Measurements from ENCODE around the gene PNKD. TPM values are rescaled to one million over a fixed set of nuclear protein-coding genes. Genes with fewer than 3 reads are reported as not detected.

The PNKD gene
- polyA plus RNA-seq, 1 donor from 2014 or later, result 126 TPM

DNA sequence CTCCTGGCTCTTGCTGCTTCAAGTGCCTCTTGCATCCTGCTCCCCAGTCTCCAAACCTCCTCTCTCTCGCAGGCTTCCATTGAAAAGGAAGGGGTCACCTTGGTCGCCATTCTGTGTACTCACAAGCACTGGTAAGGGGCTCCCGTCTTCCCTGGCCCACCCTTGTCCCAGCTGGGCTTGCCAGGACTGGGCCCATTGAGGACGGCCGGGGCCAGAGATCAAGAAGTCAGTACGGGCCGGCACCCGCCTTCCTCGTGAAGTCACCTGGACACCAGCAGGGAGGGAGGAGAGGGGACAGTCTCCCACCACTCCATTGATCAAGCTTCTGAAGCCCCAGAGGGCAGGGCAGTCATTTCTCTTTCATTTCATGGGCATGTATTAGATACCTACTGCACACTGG, 70.3 kb downstream of the PNKD start:
- no peaks in the 10 kb centered on the region for H3K4me1 Mint-ChIP-seq
- H3K27me3 Mint-ChIP-seq, result no peaks in the 10 kb centered on the region
- no peak overlapping the region for H3K27ac Mint-ChIP-seq
- H3K4me3 Mint-ChIP-seq, result no peak overlapping the region
- no peaks in the 10 kb centered on the region for H3K36me3 Mint-ChIP-seq
- H3K9me3 Mint-ChIP-seq, result no peaks in the 10 kb centered on the region

GRCh38 chr2:218341381-218341780, 71.1 kb downstream of the PNKD start:
- Mint-ChIP-seq H3K9me3 (no peaks in the 10 kb centered on the region), H3K27ac (no peak overlapping the region), H3K36me3 (no peaks in the 10 kb centered on the region), H3K4me1 (no peaks in the 10 kb centered on the region), H3K27me3 (no peaks in the 10 kb centered on the region), H3K4me3 (no peak overlapping the region)

- H3K4me1 Mint-ChIP-seq, result no peaks in the 10 kb centered on the region
- H3K27me3 Mint-ChIP-seq, result no peaks in the 10 kb centered on the region
- no peak overlapping the region for H3K4me3 Mint-ChIP-seq
- H3K36me3 Mint-ChIP-seq, result no peaks in the 10 kb centered on the region
- no peaks in the 10 kb centered on the region for H3K9me3 Mint-ChIP-seq
- no peak overlapping the region for H3K27ac Mint-ChIP-seq
Observed at GRCh38 chr2:218342837-218343236, 72.5 kb downstream of the PNKD start.

DNA sequence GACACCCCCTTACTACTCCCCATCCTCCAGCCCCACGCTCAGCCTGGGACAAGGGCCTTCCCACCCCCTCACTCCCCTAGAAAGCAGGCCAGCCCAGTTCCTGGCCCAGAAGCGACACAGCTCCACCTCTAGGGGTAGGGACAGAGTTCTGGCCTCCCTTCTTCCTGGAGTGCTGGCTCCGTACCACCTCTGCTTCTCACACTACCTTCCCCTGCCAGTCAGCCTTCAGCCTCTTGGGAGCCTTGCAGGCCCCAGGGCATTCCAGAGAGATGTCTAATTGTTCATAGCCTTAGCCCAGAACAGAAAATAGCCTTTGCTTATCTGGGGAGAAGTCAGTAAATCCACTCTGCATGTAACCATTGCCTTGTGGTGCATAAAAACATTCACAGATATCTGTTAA, 73.3 kb downstream of the PNKD start:
- Mint-ChIP-seq H3K27me3 (no peaks in the 10 kb centered on the region), H3K4me3 (no peak overlapping the region), H3K4me1 (peaks cover 0 to 2% (median 0%) of the 10 kb centered on the region in 3 donors), H3K9me3 (no peaks in the 10 kb centered on the region), H3K36me3 (no peaks in the 10 kb centered on the region), H3K27ac (peak overlapping the region in 1 of 3 donors; percentile 75)

- Mint-ChIP-seq H3K4me1 (peaks cover 0 to 2% (median 0%) of the 10 kb centered on the region in 3 donors), H3K36me3 (no peaks in the 10 kb centered on the region), H3K4me3 (no peak overlapping the region), H3K27me3 (no peaks in the 10 kb centered on the region), H3K27ac (peak overlapping the region in 1 of 3 donors; percentile 75), H3K9me3 (no peaks in the 10 kb centered on the region)
Observed at GRCh38 chr2:218344090-218344754, 73.9 kb downstream of the PNKD start.

DNA sequence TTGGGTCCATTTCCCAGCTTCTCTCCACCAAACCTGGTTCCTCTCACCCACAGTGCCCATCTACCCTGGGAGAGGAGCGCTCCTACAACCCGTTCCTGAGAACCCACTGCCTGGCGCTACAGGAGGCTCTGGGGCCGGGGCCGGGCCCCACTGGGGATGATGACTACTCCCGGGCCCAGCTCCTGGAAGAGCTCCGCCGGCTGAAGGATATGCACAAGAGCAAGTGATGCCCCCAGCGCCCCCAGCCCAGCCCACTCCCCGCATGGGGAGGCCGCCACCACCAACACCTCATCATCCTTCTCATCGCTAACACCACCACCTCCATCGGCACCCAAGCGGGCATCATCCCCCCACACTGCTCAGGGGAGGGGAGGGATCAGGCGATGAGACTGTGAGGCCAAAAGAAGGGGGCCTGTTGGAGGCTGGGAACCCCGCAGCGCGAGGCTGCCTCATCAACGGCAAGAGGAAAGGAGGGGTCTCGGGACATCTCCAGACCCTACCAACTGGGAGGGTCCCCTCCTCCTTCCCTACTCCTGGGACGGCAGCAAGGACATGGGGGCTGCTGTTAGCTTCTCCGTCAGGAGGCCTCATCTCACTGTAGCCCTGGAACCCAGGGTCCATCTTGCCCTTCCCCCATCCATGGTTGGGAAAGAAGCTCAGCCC, 74.6 kb downstream of the PNKD start:
- no peaks in the 10 kb centered on the region for H3K9me3 Mint-ChIP-seq
- H3K36me3 Mint-ChIP-seq, result peaks cover 1% of the 10 kb centered on the region
- H3K27ac Mint-ChIP-seq, result no peak overlapping the region
- no peak overlapping the region for H3K4me3 Mint-ChIP-seq
- peaks cover 0 to 2% (median 0%) of the 10 kb centered on the region in 3 donors for H3K4me1 Mint-ChIP-seq
- no peaks in the 10 kb centered on the region for H3K27me3 Mint-ChIP-seq

- peaks cover 0 to 2% (median 0%) of the 10 kb centered on the region in 3 donors for H3K4me1 Mint-ChIP-seq
- H3K36me3 Mint-ChIP-seq, result peaks cover 1% of the 10 kb centered on the region
- H3K9me3 Mint-ChIP-seq, result no peaks in the 10 kb centered on the region
- H3K27me3 Mint-ChIP-seq, result no peaks in the 10 kb centered on the region
- H3K4me3 Mint-ChIP-seq, result no peak overlapping the region
- no peak overlapping the region for H3K27ac Mint-ChIP-seq
Observed at GRCh38 chr2:218345491-218346236, 75.3 kb downstream of the PNKD start.

DNA sequence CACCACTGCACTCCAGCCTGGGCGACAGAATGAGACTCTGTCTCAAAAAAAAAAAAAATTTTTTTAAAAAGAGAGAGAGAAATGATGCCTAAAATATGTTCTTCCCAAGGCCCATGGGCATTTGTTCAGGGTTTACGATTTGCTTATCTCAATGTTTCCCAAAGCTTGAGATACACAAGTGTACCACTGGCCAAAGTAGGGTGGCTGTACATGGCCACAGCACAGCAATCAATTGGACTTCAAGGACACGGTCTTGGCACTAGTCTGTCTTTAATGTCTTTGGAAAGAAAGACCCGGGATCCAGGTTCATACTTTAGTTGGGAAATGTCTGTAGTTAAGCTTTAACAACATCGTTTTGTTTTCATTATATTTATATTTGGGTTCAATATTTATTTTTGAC, 76.9 kb downstream of the PNKD start:
- Mint-ChIP-seq H3K9me3 (peaks cover 0 to 6% (median 0%) of the 10 kb centered on the region in 3 donors), H3K27ac (no peak overlapping the region), H3K4me3 (no peak overlapping the region), H3K4me1 (peaks cover 0 to 3% (median 0%) of the 10 kb centered on the region in 3 donors), H3K36me3 (peaks cover 1% of the 10 kb centered on the region), H3K27me3 (no peaks in the 10 kb centered on the region)

- no peak overlapping the region for H3K4me3 Mint-ChIP-seq
- H3K27me3 Mint-ChIP-seq, result no peaks in the 10 kb centered on the region
- no peak overlapping the region for H3K27ac Mint-ChIP-seq
- H3K9me3 Mint-ChIP-seq, result peaks cover 0 to 7% (median 3%) of the 10 kb centered on the region in 3 donors
- peaks cover 1% of the 10 kb centered on the region for H3K36me3 Mint-ChIP-seq
- H3K4me1 Mint-ChIP-seq, result peaks cover 0 to 7% (median 1%) of the 10 kb centered on the region in 3 donors
Observed at GRCh38 chr2:218354045-218354444, 83.7 kb downstream of the PNKD start.

DNA sequence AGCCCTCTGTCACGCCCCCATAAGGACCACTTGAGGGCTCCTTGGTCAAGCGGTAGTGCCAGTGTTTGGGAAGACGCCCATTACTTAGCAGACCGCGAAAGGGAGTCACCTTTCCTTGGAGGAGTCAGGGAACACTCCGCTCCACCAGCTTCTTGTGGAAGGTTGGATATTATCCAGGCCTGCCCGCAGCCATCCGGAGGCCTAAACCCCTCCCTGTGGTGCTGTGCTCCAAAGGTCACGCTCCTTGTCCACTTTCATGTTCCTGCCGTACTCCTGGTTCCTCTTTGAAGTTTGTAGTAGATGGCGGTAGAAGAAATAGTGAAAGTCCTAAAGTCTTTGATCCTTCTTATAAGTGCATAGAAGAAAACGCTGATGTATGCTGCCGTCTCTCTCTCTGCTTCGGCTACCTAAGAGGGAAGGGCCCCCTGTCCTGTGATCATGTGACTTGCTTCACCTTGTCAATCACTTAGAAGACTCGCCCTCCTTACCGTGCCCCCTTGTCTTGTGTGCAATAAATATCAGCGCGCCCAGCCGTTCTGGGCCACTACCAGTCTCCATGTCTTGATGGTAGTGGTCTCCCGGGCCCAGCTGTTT, 84.6 kb downstream of the PNKD start:
- H3K27ac Mint-ChIP-seq, result no peak overlapping the region

DNA sequence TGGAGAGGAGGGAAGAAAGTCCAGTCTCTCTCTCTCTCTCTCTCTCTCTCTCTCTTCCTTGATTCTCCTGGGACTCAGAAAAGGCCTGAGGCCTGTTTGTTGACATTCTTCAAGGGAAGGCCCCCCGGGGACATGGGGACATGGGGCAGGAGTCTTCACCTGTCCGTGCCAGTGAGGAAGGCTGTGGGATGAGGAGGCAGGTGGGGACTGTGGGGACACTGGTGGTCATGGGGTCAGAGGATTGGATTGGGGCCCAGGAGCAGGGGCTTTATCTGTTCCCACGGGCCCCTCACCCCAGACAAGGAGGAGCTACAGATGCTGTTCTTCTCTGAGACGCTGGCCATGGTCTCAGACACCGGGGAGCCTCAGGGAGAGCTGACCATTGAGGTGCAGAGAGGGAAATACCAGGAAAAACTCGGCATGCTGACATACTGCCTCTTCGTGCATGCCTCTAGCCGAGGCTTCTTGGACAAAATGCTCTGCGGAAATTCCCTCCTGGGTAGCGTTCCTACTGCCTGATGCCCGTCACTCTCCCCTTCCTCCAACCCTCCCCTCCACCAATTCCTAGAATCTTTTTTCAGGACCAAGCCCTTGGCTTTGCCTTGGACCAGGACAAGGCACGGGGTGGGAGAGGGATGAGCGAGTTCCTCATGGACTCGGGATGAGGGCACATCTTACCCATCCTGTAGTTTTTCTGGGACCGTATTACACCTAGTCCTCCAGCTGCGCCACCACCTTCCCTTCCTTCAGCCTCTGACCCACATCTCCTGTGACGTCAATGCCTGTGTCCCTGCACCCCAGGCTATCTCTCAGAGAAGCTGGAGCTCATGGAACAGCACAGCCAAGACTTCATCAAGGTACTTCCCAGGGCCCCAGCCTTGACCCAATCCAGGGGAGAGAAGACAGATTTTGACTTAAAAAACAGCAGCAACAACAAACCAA, 87.2 kb downstream of the PNKD start:
- Mint-ChIP-seq H3K27ac (peak overlapping the region in 1 of 3 donors; percentile 8), H3K4me3 (peak overlapping the region in 1 of 4 donors; percentile 61), H3K9me3 (peaks cover 0 to 3% (median 0%) of the 10 kb centered on the region in 3 donors)

More for the DNA sequence above, 84.6 kb downstream of the PNKD start:
- Mint-ChIP-seq H3K36me3 (no peaks in the 10 kb centered on the region), H3K27me3 (no peaks in the 10 kb centered on the region), H3K9me3 (peaks cover 0 to 7% (median 3%) of the 10 kb centered on the region in 3 donors), H3K4me1 (peaks cover 0 to 7% (median 1%) of the 10 kb centered on the region in 3 donors), H3K4me3 (no peak overlapping the region)

DNA sequence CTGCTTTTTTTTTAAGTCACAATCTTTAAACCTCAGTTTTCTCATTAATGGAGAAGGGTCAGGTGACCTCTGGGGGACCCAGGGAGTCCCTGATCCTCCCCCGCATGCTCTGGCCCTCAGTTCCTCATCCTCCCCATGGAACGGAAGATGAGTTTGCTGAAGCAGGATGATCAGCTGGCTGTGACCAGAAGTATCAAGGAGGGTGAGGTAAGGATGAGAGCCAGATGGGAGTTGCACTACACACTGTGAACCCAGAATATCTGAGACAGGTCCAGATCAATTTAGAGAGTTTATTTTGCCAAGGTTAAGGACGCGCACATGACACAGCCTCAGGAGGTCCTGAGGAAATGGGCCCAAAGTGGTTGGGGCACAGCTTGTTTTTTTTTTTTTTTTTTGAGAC, 90.1 kb downstream of the PNKD start:
- H3K9me3 Mint-ChIP-seq, result no peaks in the 10 kb centered on the region
- H3K27me3 Mint-ChIP-seq, result no peaks in the 10 kb centered on the region
- H3K4me3 Mint-ChIP-seq, result no peak overlapping the region
- H3K36me3 Mint-ChIP-seq, result no peaks in the 10 kb centered on the region
- no peak overlapping the region for H3K27ac Mint-ChIP-seq
- H3K4me1 Mint-ChIP-seq, result peaks cover 3 to 11% (median 6%) of the 10 kb centered on the region in 3 donors

More for the DNA sequence above, 87.2 kb downstream of the PNKD start:
- no peaks in the 10 kb centered on the region for H3K27me3 Mint-ChIP-seq
- H3K4me1 Mint-ChIP-seq, result peaks cover 0 to 7% (median 3%) of the 10 kb centered on the region in 3 donors
- no peaks in the 10 kb centered on the region for H3K36me3 Mint-ChIP-seq

- no peaks in the 10 kb centered on the region for H3K36me3 Mint-ChIP-seq
- no peaks in the 10 kb centered on the region for H3K27me3 Mint-ChIP-seq
- peak overlapping the region in 1 of 3 donors; percentile 85 for H3K27ac Mint-ChIP-seq
- no peaks in the 10 kb centered on the region for H3K9me3 Mint-ChIP-seq
- peak overlapping the region in 2 of 4 donors; percentile 19 to 65 for H3K4me3 Mint-ChIP-seq
- peaks cover 3 to 7% (median 4%) of the 10 kb centered on the region in 3 donors for H3K4me1 Mint-ChIP-seq
Observed at GRCh38 chr2:218362606-218363005, 92.3 kb downstream of the PNKD start.

DNA sequence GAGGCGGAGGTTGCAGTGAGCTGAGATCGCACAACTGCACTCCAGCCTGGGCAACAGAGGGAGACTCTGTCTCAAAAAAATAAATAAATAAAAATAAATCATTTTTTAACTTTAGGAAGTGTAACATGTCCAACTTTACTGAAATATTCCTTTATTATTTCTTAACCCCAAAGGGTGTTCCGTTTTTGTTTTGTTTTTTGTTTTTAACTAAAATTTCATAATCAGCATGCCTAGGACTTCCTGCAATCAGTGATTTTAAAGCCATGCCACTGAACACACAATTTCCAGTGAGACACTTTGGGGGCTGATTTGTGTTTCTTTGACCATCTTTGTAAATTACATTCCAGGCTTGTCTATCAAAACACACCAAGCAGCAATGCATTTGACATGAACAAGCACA, 93.4 kb downstream of the PNKD start:
- H3K4me3 Mint-ChIP-seq, result no peak overlapping the region
- no peaks in the 10 kb centered on the region for H3K9me3 Mint-ChIP-seq
- H3K4me1 Mint-ChIP-seq, result peaks cover 8 to 10% (median 10%) of the 10 kb centered on the region in 3 donors
- H3K27ac Mint-ChIP-seq, result no peak overlapping the region
- no peaks in the 10 kb centered on the region for H3K36me3 Mint-ChIP-seq
- no peaks in the 10 kb centered on the region for H3K27me3 Mint-ChIP-seq

Data from IgD-negative memory B cell (primary cell).